HG02610 (cell line): ENCODE results near the gene RNF224.

Experiments used
- ATAC-seq: cut with Tn5 transposase; IDR thresholded peaks from one replicate; pipeline ENCODE4 v1.9.1; 2021; ENCODE audit warnings: mild to moderate bottlenecking, moderate library complexity; ENCODE audit not compliant: unreplicated experiment

The RNF224 gene

GRCh38 chr9:137225699-137226331 is 1.5 kb upstream of the RNF224 start:
- no peak for ATAC-seq

GRCh38 chr9:137226338-137227053 is 806 bp upstream of the RNF224 start:
- no peak for ATAC-seq

GRCh38 chr9:137227853-137228505 is 677 bp downstream of the RNF224 start:
- no peak for ATAC-seq

GRCh38 chr9:137228506-137228967 is 1.2 kb downstream of the RNF224 start:
- no peak for ATAC-seq

- no peak for ATAC-seq
These were observed 1.9 kb downstream of the RNF224 start for GRCh38 chr9:137228968-137229896.

GRCh38 chr9:137229903-137230704 is 2.8 kb downstream of the RNF224 start:
- no peak for ATAC-seq

GRCh38 chr9:137230705-137231371 is 3.5 kb downstream of the RNF224 start, which contains the start of gene SLC34A3:
Gene SLC34A3 (plus strand): TSS chr9:137230901. CDS start chr9:137231703, 802 bp downstream.
- ATAC-seq = no peak

GRCh38 chr9:137231372-137232039 is 4.2 kb downstream of the RNF224 start:
- ATAC-seq = no peak

GRCh38 chr9:137232101-137232500 is 4.8 kb downstream of the RNF224 start:
- no peak for ATAC-seq

- no peak for ATAC-seq
These were observed 5.2 kb downstream of the RNF224 start for GRCh38 chr9:137232510-137232909.

- no peak for ATAC-seq
These were observed 6.1 kb downstream of the RNF224 start for GRCh38 chr9:137233143-137233980.

GRCh38 chr9:137234055-137234697 is 6.9 kb downstream of the RNF224 start:
- no peak for ATAC-seq

- no peak for ATAC-seq
These were observed 7.6 kb downstream of the RNF224 start for GRCh38 chr9:137234758-137235423.

- ATAC-seq = no peak
These were observed 8.3 kb downstream of the RNF224 start for GRCh38 chr9:137235424-137236237.

- no peak for ATAC-seq
These were observed 9.1 kb downstream of the RNF224 start for GRCh38 chr9:137236238-137236935.
